CD4-positive, alpha-beta T cell treated with Interleukin-12 subunit alpha and Interleukin-12 subunit beta, for 1 hour (primary cell): ENCODE results near the gene NCKAP5.

Source experiments
- DNase-seq: peaks from one replicate; pipeline ENCODE4 v3.0.0-alpha.2; 2020

NCKAP5 gene

GRCh38 chr2:133371286-133371685 is 197.0 kb downstream of the NCKAP5 start:
- DNase-seq = no peak

GRCh38 chr2:133369901-133370658 is 198.2 kb downstream of the NCKAP5 start:
- DNase-seq = no peak

GRCh38 chr2:133365117-133365516 is 203.1 kb downstream of the NCKAP5 start:
- no peak for DNase-seq

GRCh38 chr2:133364636-133365035 is 203.6 kb downstream of the NCKAP5 start:
- DNase-seq = no peak

- no peak for DNase-seq
These were observed 204.4 kb downstream of the NCKAP5 start for GRCh38 chr2:133363884-133364283.

- DNase-seq = no peak
These were observed 206.2 kb downstream of the NCKAP5 start for GRCh38 chr2:133362061-133362476.

- no peak for DNase-seq
These were observed 207.4 kb downstream of the NCKAP5 start for GRCh38 chr2:133360882-133361281.

- DNase-seq = no peak
These were observed 208.1 kb downstream of the NCKAP5 start for GRCh38 chr2:133360190-133360589.

- DNase-seq = no peak
These were observed 215.5 kb downstream of the NCKAP5 start for GRCh38 chr2:133352719-133353118.

GRCh38 chr2:133346654-133347053 is 221.6 kb downstream of the NCKAP5 start:
- DNase-seq = no peak

- DNase-seq = no peak
These were observed 222.6 kb downstream of the NCKAP5 start for GRCh38 chr2:133345638-133346037.

- no peak for DNase-seq
These were observed 223.4 kb downstream of the NCKAP5 start for GRCh38 chr2:133344849-133345248.

- no peak for DNase-seq
These were observed 225.3 kb downstream of the NCKAP5 start for GRCh38 chr2:133343018-133343352.

GRCh38 chr2:133342286-133343017 is 225.8 kb downstream of the NCKAP5 start:
- DNase-seq = no peak

- no peak for DNase-seq
These were observed 226.7 kb downstream of the NCKAP5 start for GRCh38 chr2:133341575-133341974.

GRCh38 chr2:133338224-133338623 is 230.0 kb downstream of the NCKAP5 start:
- no peak for DNase-seq

- DNase-seq = no peak
These were observed 233.3 kb downstream of the NCKAP5 start for GRCh38 chr2:133334923-133335322.

- no peak for DNase-seq
These were observed 235.1 kb downstream of the NCKAP5 start for GRCh38 chr2:133333181-133333580.

GRCh38 chr2:133331436-133331835 is 236.8 kb downstream of the NCKAP5 start:
- no peak for DNase-seq

GRCh38 chr2:133326652-133327397 is 241.4 kb downstream of the NCKAP5 start:
- DNase-seq = no peak

GRCh38 chr2:133324150-133324561 is 244.1 kb downstream of the NCKAP5 start:
- DNase-seq = no peak

- DNase-seq = no peak
These were observed 245.4 kb downstream of the NCKAP5 start for GRCh38 chr2:133322909-133323308.

- DNase-seq = no peak
These were observed 251.1 kb downstream of the NCKAP5 start for GRCh38 chr2:133317178-133317577.

GRCh38 chr2:133316557-133316956 is 251.7 kb downstream of the NCKAP5 start:
- no peak for DNase-seq
